Nephron progenitor cell (in vitro differentiated cells): ENCODE measurements around the gene RNU1-1.
"Not testable (repeated sequence)": the region's sequence is repeated elsewhere in the genome, so short reads cannot be mapped to it uniquely, and the experiment has no call there.

ENCODE experiments used
- DNase-seq: peaks from one replicate; pipeline ENCODE4 v3.0.0; 2021
- H3K27ac Mint-ChIP-seq: 2 replicates; pipeline ENCODE4 v1.8.0; 2021; ENCODE audit warnings: mild to moderate bottlenecking, moderate library complexity, mixed read lengths
- H3K27me3 Mint-ChIP-seq: 2 replicates; pipeline ENCODE4 v1.8.0; 2021; ENCODE audit warnings: mild to moderate bottlenecking, low read depth, mixed read lengths; ENCODE audit not compliant: poor library complexity
- H3K36me3 Mint-ChIP-seq: 2 replicates; pipeline ENCODE4 v1.8.0; 2021; ENCODE audit warnings: low read depth, mixed read lengths
- H3K4me1 Mint-ChIP-seq: 2 replicates; pipeline ENCODE4 v1.8.0; 2021; ENCODE audit warnings: mixed read lengths
- H3K4me3 Mint-ChIP-seq: 2 replicates; pipeline ENCODE4 v1.8.0; 2021; ENCODE audit warnings: mild to moderate bottlenecking, moderate library complexity, mixed read lengths
- H3K9me3 Mint-ChIP-seq: 2 replicates; pipeline ENCODE4 v1.8.0; 2021; ENCODE audit warnings: mild to moderate bottlenecking, moderate library complexity, mixed read lengths
- TF ChIP-seq, protein P1 (sequence below): fragments of 200-600 bp; sonication (generic); IDR thresholded peaks from 2 replicates; pipeline ENCODE4 v1.5.0; 2021; ENCODE audit warnings: antibody characterized with exemption

The RNU1-1 gene

DNA sequence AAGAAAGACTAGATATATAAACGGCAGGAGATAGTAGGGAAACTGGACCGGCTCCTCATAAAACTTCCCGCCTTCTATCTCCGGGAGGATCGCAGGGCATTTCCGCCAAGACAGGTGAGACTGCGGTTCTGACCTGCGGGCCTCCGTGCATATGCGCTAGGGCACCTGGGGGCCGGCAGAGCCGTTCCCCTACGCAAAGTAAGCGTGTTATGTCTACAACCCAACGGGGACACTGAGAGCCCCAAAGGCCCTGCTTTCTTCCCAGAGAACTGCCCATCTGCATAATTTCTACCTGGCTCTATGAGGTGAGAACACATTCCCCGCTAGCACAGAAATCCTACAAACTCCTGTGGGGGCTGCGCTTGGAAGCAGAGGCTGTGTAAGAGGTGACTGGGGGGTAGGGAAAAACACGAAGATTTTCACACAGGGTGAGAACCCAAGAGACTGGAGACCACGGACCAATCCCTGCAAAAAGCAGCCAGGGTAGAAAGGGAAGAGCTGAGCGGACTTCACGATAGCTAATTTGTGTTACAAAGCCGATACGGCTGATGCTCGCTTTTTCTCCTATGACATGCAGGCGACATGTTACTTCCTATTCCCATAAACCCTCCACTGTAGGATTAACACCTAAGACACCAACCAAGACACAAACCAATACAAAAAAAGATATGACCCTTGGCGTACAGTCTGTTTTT is 526 bp downstream of the RNU1-1 start:
- H3K27ac Mint-ChIP-seq, H3K4me1 Mint-ChIP-seq, H3K9me3 Mint-ChIP-seq, H3K4me3 Mint-ChIP-seq, H3K36me3 Mint-ChIP-seq: not testable (repeated sequence)
- H3K27me3 Mint-ChIP-seq = peaks cover 23% of the 10 kb centered on the region
- peak; percentile 44 for DNase-seq

DNA sequence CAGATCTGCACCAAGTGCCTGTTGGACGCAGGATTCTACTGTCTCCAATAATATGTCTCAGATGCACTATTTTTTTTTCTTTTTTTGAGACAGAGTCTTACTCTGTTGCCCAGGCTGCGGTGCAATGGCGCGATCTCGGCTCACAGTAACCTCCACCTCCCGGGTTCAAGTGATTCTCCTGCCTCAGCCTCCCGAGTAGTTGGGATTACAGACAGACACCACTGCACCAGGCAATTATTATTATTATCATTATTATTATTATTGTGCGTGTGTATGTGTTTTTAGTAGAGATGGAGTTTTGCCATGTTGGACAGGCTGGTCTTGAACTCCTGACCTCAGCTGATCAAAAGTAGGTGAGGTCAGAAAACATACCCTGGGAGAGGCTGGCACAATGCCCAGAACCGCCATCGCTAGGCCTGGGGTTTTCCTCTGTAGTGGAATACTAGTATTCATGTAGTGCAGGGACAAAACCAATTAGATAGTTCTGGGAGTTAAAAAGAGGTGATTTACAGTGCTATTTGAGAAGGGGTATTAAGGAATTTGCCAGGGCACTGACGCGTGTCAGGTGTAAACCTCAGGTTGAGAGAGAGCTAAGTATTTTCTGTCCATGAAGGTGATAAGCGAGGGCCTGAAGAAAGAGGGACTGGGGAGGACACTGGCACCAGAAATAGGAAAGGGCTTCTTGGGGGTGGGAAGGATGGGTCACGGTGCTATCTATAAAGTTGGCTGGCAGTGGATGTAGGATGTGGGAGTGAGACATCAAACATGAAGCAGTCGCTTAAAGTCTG is 1.3 kb downstream of the RNU1-1 start:
- DNase-seq = peak; percentile 13
- not testable (repeated sequence) for H3K36me3 Mint-ChIP-seq, H3K4me1 Mint-ChIP-seq, H3K4me3 Mint-ChIP-seq, H3K27ac Mint-ChIP-seq, H3K9me3 Mint-ChIP-seq
- peaks cover 16% of the 10 kb centered on the region for H3K27me3 Mint-ChIP-seq

DNA sequence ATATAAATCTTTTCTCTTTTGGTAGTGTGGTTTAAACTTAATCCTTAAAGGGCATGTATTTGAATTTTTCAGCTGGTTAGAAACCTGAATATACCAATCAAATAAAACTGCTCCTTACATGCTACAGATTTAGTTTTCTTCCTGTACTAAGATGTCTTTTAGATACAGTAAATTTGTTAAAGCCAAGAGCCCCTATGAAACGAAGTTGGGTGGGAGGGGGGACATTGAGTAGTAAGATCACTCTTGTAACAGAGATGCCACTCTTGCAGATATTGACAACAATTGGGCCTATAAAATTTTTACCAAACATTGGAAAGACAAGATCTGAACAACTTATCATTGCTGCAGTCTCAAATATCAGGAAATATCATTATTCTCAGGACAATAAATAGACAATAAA is 2.2 kb downstream of the RNU1-1 start:
- not testable (repeated sequence) for H3K27me3 Mint-ChIP-seq, H3K4me1 Mint-ChIP-seq, H3K4me3 Mint-ChIP-seq, H3K36me3 Mint-ChIP-seq, H3K9me3 Mint-ChIP-seq, DNase-seq, H3K27ac Mint-ChIP-seq

DNA sequence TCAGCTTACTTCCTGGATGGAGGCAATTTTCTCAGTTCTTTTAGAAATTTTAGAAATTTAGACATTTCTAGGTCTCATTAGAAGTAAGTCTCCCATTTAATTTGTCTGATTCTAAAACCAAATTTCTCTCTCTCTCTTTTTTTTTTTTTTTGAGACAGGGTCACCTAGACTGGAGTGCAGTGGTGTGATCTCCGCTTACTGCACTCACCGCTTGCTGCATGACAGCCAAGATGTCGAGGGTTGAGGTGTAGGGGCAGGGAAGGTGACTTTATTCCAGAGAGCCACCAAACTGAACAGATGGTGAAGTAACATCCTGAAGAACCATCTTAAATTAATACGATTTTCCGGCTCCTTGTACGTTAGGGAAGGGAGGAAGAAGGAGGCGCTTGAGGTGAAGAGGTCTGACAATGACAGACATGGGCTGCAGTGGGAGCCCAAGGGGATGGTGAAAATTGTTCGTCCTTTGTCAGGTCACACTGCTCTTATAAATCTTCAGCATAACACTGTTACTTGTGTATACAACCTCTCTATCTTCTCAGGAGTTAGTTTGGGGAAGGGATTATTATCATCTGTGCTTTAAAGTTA is 5.1 kb downstream of the RNU1-1 start:
- peaks cover 11% of the 10 kb centered on the region for H3K9me3 Mint-ChIP-seq
- H3K4me1 Mint-ChIP-seq, H3K4me3 Mint-ChIP-seq, H3K27ac Mint-ChIP-seq, H3K36me3 Mint-ChIP-seq, H3K27me3 Mint-ChIP-seq: not testable (repeated sequence)
- DNase-seq = peak; percentile 60

DNA sequence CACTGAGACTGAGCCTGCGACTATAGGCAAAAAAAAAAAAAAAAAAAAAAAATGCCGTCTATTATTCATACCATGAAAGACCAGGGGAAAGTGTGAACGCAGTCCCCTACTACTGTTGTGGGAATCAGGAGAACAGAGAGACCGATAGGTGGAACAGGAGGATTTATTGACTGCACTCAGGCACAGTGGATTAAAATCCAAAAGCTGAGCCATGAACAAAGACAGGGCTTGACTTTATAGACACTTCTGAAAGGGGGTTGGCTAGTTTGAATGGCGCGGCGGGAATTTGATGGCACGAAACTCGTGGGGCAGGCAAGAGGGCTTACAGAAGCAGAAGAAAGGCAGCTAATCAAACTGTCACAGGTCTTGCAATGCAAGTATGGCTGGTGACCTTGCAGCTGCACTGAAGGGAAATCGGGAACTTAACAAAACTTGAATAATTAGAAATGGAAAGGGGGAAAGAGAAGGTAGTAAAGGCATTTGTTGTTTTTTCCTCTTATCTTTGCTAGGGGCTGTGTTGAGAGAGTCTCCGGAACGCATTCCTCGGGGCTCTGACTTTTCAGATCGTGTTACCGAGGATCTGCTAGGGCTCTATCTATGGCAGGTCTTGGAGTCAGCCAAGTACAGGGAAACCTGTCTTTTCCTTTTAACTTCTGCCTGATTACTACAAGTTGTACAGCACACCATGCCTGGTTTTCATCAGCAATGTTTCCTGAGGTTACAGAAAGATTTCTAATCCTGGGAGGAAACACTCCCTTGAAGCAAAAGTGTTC is 7.5 kb downstream of the RNU1-1 start:
- not testable (repeated sequence) for H3K27me3 Mint-ChIP-seq, H3K27ac Mint-ChIP-seq, H3K4me1 Mint-ChIP-seq, DNase-seq, H3K36me3 Mint-ChIP-seq, H3K4me3 Mint-ChIP-seq
- H3K9me3 Mint-ChIP-seq = peaks cover 12% of the 10 kb centered on the region

DNA sequence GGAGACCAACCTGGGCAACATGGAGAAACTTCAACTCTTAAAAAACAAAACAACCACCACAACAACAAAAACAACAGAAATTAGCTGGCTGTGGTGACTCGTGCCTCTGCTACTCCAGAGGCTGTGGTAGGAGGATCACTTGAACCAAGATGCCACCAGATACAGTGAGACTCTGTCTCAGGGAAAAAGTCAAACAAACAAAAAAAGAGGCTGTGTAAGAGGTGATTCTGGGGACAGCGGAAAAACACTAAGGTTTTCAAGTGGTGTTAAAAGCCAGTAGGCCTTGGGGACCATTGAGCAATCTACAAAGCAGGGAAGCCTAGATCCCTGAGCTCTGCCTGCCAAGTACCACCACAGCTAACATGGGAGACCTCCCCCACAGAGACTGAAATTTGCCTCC is 8.2 kb downstream of the RNU1-1 start:
- not testable (repeated sequence) for H3K27ac Mint-ChIP-seq, DNase-seq, H3K27me3 Mint-ChIP-seq, H3K36me3 Mint-ChIP-seq, H3K4me3 Mint-ChIP-seq
- peaks cover 12% of the 10 kb centered on the region for H3K9me3 Mint-ChIP-seq
- peaks cover 11% of the 10 kb centered on the region for H3K4me1 Mint-ChIP-seq

DNA sequence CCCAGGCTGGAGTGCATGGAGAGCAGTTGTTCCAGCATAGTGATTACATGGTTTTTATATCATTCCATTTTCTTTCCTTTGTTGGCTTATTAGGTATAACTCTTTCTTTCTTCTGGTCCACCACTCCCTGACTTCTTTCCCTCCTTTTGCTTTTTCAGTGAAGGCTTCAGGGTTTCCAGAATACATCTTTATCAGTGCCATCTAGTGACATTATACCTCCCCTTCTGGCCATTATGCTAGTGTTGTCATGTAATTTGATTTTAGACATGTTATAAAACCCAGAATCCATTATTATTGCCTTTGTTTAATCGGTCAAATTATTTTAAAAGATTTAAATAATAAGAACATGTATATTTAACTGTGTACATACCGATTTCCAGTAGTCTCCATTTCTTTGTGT is 10.6 kb downstream of the RNU1-1 start:
- Mint-ChIP-seq H3K4me3 (no peak overlapping the region), H3K4me1 (peaks cover 6% of the 10 kb centered on the region), H3K27me3 (peaks cover 7% of the 10 kb centered on the region), H3K27ac (no peak overlapping the region), H3K9me3 (peaks cover 12% of the 10 kb centered on the region), H3K36me3 (no peaks in the 10 kb centered on the region)
- TF ChIP-seq, protein P1, sequence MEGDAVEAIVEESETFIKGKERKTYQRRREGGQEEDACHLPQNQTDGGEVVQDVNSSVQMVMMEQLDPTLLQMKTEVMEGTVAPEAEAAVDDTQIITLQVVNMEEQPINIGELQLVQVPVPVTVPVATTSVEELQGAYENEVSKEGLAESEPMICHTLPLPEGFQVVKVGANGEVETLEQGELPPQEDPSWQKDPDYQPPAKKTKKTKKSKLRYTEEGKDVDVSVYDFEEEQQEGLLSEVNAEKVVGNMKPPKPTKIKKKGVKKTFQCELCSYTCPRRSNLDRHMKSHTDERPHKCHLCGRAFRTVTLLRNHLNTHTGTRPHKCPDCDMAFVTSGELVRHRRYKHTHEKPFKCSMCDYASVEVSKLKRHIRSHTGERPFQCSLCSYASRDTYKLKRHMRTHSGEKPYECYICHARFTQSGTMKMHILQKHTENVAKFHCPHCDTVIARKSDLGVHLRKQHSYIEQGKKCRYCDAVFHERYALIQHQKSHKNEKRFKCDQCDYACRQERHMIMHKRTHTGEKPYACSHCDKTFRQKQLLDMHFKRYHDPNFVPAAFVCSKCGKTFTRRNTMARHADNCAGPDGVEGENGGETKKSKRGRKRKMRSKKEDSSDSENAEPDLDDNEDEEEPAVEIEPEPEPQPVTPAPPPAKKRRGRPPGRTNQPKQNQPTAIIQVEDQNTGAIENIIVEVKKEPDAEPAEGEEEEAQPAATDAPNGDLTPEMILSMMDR = no peak
- no peak for DNase-seq

DNA sequence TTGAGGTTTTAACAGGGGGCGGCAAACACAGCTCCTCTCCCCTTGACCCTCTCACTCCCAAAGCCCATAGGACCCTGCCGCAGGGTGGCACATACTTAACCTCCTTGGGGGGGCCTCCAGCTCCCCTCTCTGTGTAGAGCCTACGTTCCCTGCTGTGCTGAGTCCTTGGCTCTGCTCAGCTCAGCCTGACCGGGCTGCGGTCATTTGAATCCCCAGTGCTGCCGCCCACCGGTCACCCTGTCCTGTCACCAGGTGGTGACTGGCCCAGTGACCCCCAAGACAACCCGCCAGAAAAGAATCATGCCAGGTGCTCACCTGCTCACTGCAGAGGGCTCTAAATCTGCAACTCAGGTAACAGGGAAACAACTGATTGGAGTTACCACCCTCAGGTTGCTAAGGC is 12.6 kb downstream of the RNU1-1 start:
- Mint-ChIP-seq H3K4me1 (peaks cover 20% of the 10 kb centered on the region), H3K4me3 (peak overlapping the region; percentile 42)
- not testable (repeated sequence) for H3K36me3 Mint-ChIP-seq

DNA sequence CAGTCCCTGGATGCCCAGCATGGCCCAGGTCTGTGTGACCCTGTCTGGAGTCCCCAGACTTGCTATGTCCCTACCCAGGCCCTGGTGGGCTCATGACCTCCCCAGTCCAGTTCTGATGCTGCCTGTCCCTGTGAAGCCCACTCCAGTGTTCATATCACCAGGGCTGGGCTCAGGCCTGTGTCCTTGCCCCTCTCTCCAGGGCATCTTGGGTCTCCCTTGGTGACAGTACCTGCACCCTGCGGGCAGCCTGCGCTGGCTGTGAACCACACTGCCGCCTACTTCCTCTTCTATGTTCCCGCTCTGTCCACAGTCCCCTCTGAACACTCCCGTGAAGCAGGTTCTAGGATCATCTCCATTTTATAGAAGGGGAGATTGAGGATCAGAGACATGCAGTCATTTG is 13.1 kb downstream of the RNU1-1 start:
- H3K27ac Mint-ChIP-seq, H3K36me3 Mint-ChIP-seq, H3K9me3 Mint-ChIP-seq, DNase-seq, H3K27me3 Mint-ChIP-seq: not testable (repeated sequence)
- peaks cover 20% of the 10 kb centered on the region for H3K4me1 Mint-ChIP-seq
- peak overlapping the region; percentile 42 for H3K4me3 Mint-ChIP-seq

More for the DNA sequence above, 12.6 kb downstream of the RNU1-1 start:
- H3K9me3 Mint-ChIP-seq, DNase-seq, H3K27me3 Mint-ChIP-seq, H3K27ac Mint-ChIP-seq: not testable (repeated sequence)

DNA sequence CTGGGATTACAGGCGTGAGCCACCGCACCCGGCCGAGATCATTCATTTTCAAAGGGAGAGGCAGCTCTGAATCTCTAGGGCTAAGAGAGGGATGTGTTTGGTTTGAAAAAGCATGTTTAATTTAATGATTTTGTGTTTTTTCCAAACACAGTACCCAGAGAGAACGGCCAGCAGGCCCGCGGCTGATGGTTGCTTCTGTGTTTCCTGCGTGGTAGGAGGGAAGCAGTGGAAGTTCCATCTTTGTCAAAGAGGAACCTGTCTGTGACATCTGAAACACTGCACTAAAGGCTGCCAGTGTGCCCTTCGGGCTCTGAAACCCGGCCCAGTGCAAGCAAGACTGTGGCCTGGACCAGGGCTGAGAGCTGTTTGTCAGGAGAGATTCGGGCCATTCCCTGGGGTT is 13.6 kb downstream of the RNU1-1 start:
- H3K27me3 Mint-ChIP-seq, H3K9me3 Mint-ChIP-seq, DNase-seq, H3K36me3 Mint-ChIP-seq, H3K27ac Mint-ChIP-seq: not testable (repeated sequence)
- peaks cover 20% of the 10 kb centered on the region for H3K4me1 Mint-ChIP-seq
- H3K4me3 Mint-ChIP-seq = peak overlapping the region; percentile 83
